Mononuclear cell (primary cell): ENCODE results near the gene USP43. TPM values are rescaled to one million over a fixed set of nuclear protein-coding genes. Genes with fewer than 3 reads are reported as not detected.
"Not testable (repeated sequence)": the region's sequence is repeated elsewhere in the genome, so short reads cannot be mapped to it uniquely, and the experiment has no call there.

ENCODE experiments used
- H3K27me3 ChIP-seq: 2 replicates; pipeline ENCODE4 v1.6.0; 2011; ENCODE audit warnings: low read length, control low read depth; ENCODE audit not compliant: insufficient read depth
- H3K4me1 ChIP-seq: 2 replicates; pipeline ENCODE4 v1.5.1; 2011; ENCODE audit warnings: mild to moderate bottlenecking, low read length, control low read depth; ENCODE audit not compliant: insufficient read depth
- H3K4me3 ChIP-seq: 2 replicates; pipeline ENCODE4 v1.5.1; 2011; ENCODE audit warnings: mild to moderate bottlenecking, low read length, moderate library complexity
- H3K9me3 ChIP-seq: 2 replicates; pipeline ENCODE4 v1.5.1; 2011; ENCODE audit warnings: low read depth, mild to moderate bottlenecking, control low read depth, low read length
- total RNA-seq: library from RNA; depleted of rRNA; stranded (reverse); fragments of >200 nt; gene quantifications from one replicate; pipeline ENCODE4 v1.2.3, GENCODE V29; 2012

Gene USP43
- total RNA-seq, 1 donor: 0.21 TPM

DNA sequence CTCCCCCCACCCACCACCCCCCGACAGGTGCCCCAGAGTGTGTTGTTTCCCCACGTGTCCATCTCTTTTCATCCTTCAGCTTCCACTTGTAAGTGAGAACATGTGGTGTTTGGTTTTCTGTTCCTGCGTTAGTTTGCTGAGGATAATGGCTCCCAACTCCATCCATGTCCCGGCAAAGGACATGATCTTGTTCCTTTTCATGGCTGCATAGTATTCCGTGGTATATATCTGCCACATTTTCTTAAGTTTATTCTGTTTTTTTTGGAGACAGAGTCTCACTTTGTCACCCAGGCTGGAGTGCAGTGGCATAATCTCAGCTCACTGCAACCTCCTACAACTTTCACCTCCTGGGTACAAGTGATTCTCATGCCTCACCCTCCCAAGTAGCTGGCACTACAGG, 4.9 kb upstream of the USP43 start:
- not testable (repeated sequence) for H3K4me3 ChIP-seq, H3K4me1 ChIP-seq, H3K9me3 ChIP-seq, H3K27me3 ChIP-seq

DNA sequence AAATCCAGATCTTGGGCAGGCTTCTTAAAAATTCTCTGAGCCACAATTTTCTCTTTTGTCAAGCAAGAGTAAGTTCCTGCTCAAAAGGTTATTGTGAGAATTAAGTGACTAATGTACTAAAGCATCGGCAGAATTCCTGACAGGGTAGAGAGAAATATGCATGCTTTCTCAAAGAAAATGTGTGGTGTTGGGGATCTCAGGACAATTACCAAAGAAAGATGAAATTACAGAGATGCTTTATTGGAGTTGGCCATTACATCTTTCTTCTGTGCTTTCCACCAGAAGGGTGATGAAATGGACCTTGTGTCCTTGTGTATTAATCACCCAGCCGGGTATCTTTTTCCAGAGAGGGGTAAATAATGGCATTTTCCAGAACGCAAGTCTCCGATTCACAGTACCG, 1.7 kb upstream of the USP43 start:
- H3K4me1 ChIP-seq: peaks cover 18% of the 10 kb centered on the region
- no peak overlapping the region for H3K4me3 ChIP-seq
- H3K9me3 ChIP-seq: no peaks in the 10 kb centered on the region
- H3K27me3 ChIP-seq: peaks cover 25% of the 10 kb centered on the region

DNA sequence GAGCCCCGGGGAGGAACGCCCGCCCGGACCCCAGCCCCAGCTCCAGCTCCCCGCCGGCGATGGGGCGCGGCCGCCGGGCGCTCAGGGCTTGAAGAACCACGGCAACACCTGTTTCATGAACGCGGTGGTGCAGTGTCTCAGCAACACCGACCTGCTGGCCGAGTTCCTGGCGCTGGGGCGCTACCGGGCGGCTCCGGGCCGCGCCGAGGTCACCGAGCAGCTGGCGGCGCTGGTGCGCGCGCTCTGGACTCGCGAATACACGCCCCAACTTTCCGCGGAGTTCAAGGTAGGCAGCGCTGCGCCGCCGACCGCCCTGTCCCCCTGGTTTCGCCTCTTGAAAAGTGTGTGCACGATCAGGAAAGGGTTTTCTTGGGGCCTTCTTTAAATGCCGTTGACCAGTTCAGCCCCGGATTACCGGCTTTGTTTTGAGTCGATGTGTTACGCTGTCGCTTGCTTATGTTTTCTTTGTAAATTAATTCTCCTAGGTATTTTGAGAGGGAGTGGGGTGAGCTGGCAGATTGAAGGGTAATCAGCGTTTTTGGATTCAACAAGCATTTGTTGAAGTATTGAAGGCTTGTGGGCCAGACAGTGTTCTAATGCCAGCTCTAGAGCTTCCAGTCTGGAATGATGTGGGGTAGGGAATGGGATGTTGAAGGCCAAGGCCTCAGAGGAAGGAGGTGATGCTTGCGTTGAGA, 681 bp downstream of the USP43 start:
- peaks cover 26% of the 10 kb centered on the region for H3K27me3 ChIP-seq

DNA sequence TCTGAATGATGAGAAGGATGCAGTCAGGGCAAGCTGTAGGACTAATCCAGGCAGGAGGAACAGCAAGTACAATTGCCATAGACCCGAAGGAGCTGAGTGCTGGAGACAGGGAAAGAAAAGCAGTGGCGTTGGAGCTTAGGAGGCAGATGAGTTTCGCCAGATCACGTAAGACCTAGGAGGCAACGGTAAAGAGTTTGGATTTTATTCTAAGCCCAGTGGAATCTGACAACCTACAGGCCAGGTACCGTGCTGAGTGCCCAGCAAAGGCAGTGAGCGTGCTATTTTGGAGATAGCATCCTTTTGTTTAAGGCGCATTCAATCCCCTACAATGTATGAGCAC, 1.2 kb downstream of the USP43 start:
- Histone ChIP-seq H3K4me3 (no peak overlapping the region), H3K9me3 (no peaks in the 10 kb centered on the region), H3K4me1 (peaks cover 18% of the 10 kb centered on the region)

More for the DNA sequence above, 681 bp downstream of the USP43 start:
- H3K9me3 ChIP-seq: no peaks in the 10 kb centered on the region
- peak overlapping the region; percentile 31 for H3K4me3 ChIP-seq
- H3K4me1 ChIP-seq: peaks cover 18% of the 10 kb centered on the region

DNA sequence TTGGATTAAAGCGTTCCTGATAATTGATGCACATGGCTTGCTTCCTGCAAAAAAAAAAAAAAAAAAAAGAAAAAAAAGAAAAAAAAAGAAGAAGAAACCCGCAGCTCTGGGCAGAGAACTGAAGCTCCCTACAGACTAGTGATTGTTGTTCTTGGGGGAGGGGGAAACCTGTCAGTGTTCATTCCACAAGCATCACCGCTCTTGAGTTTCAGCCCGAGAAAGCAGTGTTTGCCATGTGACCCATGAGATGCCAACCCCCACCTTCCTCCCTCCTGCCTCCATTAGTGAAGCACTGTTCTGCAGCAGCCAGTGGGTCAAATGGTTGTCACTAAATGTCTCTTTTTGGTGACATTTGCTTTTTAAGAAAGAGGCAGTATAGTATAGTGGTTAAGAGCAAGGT, 1.7 kb downstream of the USP43 start:
- Histone ChIP-seq H3K4me3 (no peak overlapping the region), H3K4me1 (peaks cover 18% of the 10 kb centered on the region), H3K27me3 (peaks cover 26% of the 10 kb centered on the region), H3K9me3 (no peaks in the 10 kb centered on the region)

More for the DNA sequence above, 1.2 kb downstream of the USP43 start:
- peaks cover 26% of the 10 kb centered on the region for H3K27me3 ChIP-seq

DNA sequence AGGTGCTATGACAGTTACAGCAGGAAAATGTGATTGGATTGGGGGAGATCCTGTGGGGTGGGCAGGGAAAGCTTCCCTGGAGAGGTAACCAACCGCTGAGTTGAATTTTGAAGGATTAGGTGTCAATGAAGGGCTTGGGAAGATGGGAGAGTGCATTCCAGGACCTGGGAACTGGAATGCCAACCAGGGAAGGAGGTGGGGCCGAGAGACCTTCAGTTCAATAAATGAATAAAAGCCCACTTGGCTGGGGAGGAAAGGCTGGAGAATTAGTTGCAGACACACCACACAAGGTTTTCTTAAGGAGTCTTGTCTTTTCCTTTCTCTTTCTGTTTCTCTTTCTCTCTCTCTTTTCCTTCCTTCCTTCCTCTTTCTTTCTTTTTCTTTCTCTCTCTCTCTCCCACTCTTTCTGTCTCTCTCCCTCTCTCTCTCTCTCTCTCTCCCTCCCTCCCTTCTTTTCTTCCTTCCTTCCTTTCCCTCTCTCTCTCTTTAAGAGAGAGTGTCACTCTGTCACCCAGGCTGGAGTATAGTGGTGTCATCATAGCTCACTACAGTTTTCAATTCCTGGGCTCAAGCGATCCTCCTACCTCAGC, 3.3 kb downstream of the USP43 start:
- H3K4me1 ChIP-seq: peaks cover 18% of the 10 kb centered on the region
- H3K9me3 ChIP-seq: no peaks in the 10 kb centered on the region
- no peak overlapping the region for H3K4me3 ChIP-seq
- H3K27me3 ChIP-seq: peaks cover 26% of the 10 kb centered on the region

DNA sequence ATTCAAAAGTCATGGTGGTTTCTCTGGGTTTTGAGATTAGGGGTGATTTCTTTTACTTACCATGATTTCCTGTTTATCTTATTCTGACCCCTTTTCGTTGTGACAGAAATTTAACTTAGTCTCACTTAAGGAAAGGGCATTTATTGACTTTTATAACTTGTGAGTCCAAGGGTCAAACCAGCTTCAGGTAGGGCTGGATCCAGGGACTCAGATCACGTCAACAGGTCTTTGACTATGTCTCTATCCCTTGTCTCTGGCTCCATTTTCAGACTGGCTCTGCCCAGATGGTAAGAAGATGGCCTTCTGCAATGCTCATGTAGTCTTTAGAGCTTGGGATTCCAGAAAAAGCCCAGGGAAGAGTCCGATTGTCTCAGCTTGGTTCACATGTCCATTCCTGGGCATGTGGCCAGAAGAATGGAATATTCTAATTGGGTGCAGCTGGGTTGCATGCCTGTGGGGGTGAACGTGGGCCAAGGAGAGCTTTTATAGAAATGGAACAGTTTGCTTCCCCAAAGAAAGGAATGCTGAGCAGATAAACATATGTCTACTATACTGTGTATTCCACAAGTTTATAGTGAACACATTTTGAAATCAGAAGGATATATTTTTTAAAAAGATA, 13.4 kb downstream of the USP43 start:
- H3K27me3 ChIP-seq: no peaks in the 10 kb centered on the region
- no peak overlapping the region for H3K4me3 ChIP-seq

DNA sequence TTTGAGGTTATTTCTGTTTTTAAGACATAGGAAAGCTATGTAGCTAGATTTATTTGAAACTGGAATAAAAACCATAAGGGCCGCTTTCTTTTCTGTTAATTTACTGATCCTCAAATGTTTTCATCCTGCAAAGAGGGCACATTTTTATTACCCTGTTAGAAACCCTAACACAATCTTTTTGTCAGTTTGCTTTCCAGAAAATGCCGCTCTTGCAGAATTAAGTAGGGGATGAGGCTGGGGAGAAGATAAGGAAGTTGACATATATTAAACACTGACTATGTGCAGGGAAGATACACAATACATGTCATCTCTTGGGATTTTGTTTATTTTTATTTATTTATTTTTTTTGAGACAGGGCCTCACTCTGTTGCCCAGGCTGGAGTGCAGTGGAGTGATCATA, 15.7 kb downstream of the USP43 start:
- no peaks in the 10 kb centered on the region for H3K9me3 ChIP-seq
- H3K4me1 ChIP-seq: no peaks in the 10 kb centered on the region
- H3K27me3 ChIP-seq: no peaks in the 10 kb centered on the region
- no peak overlapping the region for H3K4me3 ChIP-seq

More for the DNA sequence above, 13.4 kb downstream of the USP43 start:
- no peaks in the 10 kb centered on the region for H3K4me1 ChIP-seq
- H3K9me3 ChIP-seq: no peaks in the 10 kb centered on the region

DNA sequence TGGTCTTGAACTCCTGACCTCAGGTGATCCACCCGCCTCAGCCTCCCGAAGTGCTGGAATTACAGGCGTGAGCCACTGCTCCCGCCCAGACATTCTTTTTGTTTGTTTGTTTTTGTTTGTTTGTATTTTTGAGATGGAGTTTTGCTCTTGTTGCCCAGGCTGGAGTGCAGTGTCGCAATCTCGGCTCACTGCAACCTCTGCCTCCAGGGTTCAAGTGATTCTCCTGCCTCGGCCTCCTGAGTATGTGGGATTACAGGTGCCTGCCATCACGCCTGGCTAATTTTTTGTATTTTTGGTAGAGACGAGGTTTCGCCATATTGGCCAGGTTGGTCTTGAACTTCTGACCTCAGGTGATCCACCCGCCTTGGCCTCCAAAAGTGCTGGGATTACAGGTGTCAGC, 18.2 kb downstream of the USP43 start:
- H3K4me3 ChIP-seq, H3K27me3 ChIP-seq, H3K4me1 ChIP-seq, H3K9me3 ChIP-seq: not testable (repeated sequence)

DNA sequence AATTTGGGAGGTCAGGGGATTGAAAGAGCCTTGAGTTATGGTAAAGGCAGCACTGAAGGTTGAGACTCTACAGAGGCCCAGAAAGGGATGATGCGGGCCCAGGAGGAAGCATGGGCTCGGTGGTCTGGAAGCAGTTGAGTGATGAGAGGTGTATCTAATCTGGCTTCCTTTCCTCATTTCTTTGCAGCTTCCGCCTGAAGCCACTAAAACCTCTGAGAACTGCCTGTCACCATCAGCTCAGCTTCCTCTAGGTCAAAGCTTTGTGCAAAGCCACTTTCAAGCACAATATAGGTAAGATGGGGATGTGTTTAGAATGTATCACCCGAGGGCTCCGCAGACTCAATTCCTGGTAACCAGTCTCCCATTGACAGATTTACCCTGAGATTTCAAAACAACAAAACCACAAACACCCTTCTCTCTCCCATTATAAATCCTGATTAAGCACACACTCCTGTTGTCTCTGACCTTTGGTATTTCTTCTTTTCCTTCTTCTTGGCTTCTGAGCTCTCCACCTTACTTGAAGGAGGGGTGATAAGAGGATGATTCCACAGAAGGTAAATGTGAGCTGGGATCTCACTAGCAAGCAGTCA, 21.2 kb downstream of the USP43 start:
- Histone ChIP-seq H3K9me3 (no peaks in the 10 kb centered on the region), H3K4me3 (no peak overlapping the region), H3K4me1 (no peaks in the 10 kb centered on the region), H3K27me3 (no peaks in the 10 kb centered on the region)

DNA sequence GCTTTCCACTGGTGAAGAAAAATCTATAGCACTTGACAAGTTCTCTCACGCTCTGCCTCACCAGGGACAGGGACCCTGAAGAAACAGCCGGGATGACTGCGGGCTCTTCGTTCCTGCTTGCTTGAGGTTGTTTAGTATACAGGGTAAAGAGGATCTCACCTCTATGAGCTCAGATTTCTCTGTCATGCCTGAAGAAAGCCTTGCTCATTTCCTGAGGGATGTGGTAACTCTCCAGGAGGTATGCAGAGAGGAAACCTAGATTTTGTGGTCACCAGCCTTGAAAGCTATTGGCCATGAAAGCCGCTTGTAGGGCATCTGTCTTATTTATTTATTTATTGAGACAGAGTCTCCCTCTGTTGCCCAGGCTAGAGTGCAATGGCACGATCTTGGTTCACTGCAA, 23.2 kb downstream of the USP43 start:
- H3K9me3 ChIP-seq: no peaks in the 10 kb centered on the region
- H3K4me3 ChIP-seq: no peak overlapping the region
- no peaks in the 10 kb centered on the region for H3K4me1 ChIP-seq
- H3K27me3 ChIP-seq: no peaks in the 10 kb centered on the region

DNA sequence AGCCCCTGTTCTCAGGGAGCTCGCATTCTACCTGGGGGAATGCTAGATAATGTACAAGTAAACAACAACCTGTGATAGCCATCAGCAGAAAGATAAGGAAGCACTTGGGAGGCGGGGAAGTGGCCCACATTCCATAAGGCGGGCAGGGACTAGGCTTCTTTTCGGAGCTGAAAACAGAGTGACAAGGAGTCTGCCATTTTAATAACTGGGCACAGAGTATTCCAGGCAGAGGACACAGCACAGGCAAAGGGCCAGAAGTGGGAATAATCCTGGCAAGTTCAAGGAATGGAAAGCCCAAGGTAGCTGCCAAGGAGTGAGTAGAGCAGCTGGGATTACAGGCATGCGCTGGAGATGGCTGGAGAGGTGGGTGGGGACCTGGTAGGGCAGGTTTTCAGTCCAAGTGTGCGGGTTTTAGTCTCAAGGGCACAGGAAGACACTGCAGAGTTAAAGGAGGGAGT, 24.3 kb downstream of the USP43 start:
- H3K4me1 ChIP-seq: no peaks in the 10 kb centered on the region
- no peak overlapping the region for H3K4me3 ChIP-seq

DNA sequence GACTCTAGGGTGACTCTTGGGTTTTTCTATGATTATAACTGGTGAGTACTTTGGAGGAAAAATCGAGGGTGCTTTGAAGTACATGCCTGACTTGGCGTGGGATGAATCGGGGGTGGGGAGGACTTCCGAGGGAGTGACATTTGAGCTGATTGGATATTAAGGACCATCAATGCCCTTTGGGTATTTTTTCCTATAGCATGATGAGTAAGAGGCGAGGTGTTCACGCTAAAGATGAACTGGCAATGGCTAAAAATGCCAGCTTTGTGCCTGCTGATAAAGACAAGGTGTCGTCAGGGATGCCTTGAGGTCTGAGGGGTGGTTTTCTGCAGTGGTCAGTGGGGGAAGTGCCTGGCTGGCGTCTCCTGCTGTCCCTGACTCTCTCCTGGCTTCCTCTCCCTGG, 25.3 kb downstream of the USP43 start:
- no peaks in the 10 kb centered on the region for H3K27me3 ChIP-seq
- H3K4me1 ChIP-seq: no peaks in the 10 kb centered on the region
- no peak overlapping the region for H3K4me3 ChIP-seq
- no peaks in the 10 kb centered on the region for H3K9me3 ChIP-seq

More for the DNA sequence above, 24.3 kb downstream of the USP43 start:
- Histone ChIP-seq H3K27me3 (no peaks in the 10 kb centered on the region), H3K9me3 (no peaks in the 10 kb centered on the region)

DNA sequence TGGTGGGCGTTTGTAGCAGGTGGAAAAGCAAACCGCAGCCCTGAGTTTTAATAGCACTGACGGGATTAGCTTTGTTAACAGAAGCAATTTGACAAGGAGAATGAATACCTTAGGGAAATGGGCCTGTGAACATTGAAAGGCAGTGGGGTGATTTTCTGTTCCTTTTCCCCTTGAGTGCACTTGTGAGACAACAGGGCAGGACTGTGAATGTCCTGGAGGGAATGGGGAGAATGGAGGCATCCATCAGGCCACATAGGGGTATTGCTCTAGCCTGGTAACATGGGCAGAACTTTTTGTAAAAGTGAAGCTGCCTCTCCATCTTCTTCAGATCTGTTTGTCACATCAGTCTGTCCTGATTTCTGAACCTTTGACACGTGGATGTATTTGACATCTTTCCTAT, 26.2 kb downstream of the USP43 start:
- Histone ChIP-seq H3K4me3 (no peak overlapping the region), H3K9me3 (no peaks in the 10 kb centered on the region), H3K4me1 (no peaks in the 10 kb centered on the region), H3K27me3 (no peaks in the 10 kb centered on the region)

DNA sequence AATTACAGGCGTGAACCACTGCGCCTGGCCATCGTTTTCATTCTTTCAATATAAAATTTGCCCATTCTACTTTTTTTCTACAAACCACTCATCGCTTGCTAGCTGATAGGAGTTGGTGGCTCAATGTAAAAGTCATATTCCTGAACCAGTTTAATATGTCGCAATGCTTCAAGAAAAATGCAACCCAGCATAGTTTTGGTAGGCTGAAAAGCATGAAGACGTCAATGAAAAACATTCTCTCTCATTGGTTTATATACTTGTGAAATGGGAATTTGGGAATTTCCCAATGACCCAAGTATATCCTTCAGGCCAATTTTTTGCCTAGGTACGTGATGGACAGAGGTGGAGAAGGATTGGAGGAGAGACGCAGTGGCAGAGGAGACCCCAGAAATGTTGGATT, 26.9 kb downstream of the USP43 start:
- H3K27me3 ChIP-seq: no peaks in the 10 kb centered on the region
- no peak overlapping the region for H3K4me3 ChIP-seq
- no peaks in the 10 kb centered on the region for H3K9me3 ChIP-seq
- no peaks in the 10 kb centered on the region for H3K4me1 ChIP-seq
